ENCODE measurements around the gene CCDC18.

CCDC18 gene

DNA sequence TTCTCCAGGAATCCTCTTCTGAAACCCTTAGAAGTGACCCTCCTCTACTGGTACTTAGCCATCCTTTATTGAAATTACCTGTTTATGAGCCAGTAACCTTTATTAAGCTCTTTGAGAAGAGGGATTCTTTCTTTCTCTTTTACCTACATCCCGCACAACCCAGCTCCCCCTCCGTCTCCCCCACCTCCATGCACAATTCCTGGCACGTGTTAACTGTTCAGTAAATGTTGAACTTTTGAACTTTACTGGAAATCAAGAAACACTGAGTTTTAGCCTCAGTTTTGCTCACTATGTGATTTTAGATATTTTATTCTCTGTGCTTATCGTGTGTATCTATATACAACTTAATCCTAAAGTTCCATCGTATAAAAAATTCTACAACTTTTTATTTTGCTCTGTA lies 2.1 kb upstream of the CCDC18 start:
- Histone ChIP-seq H3K27ac (replicated peaks; ENCODE audit: low read length) (no peak overlapping the region), H3K79me1 (ENCODE audit: low read depth, low read length) (peaks cover 2% of the 10 kb centered on the region), H2BK120ac (ENCODE audit: low read depth, low read length) (no peak overlapping the region), H2BK12ac (ENCODE audit: low read length) (no peak overlapping the region), H3K18ac (ENCODE audit: low read length) (no peak overlapping the region), H3K4me1 (ENCODE audit: control insufficient read depth in 2 of 2, insufficient read depth in 1 of 2, low read depth in 1 of 2, low read length in 2 of 2) (peaks cover 1 to 3% of the 10 kb centered on the region in 2 donors), H3K23ac (ENCODE audit: low read depth, low read length, poor library complexity) (no peak overlapping the region), H4K91ac (ENCODE audit: low read depth, low read length, poor library complexity) (no peak overlapping the region), H3K9me3 (replicated peaks in 1 of 2; ENCODE audit: control insufficient read depth in 2 of 2, insufficient read depth in 1 of 2, low read depth in 1 of 2, low read length in 2 of 2) (peaks cover 0 to 4% of the 10 kb centered on the region in 2 donors), H2BK5ac (ENCODE audit: low read length) (no peak overlapping the region), H2AK5ac (ENCODE audit: low read depth, low read length) (no peak overlapping the region), H3K4ac (ENCODE audit: low read length) (no peak overlapping the region), H3K27me3 (ENCODE audit: control insufficient read depth in 3 of 3, insufficient read depth in 3 of 3, low read depth in 1 of 3, low read length in 3 of 3) (no peaks in the 10 kb centered on the region), H2AFZ (ENCODE audit: low read length) (no peak overlapping the region), H4K8ac (ENCODE audit: low read depth, low read length) (no peak overlapping the region), H3K14ac (ENCODE audit: low read length) (no peak overlapping the region), H3K9ac (ENCODE audit: low read depth, low read length, poor library complexity) (no peak overlapping the region), H3K4me2 (ENCODE audit: insufficient read depth, low read length, poor library complexity, severe bottlenecking) (no peak overlapping the region), H3K4me3 (ENCODE audit: low read length in 2 of 2) (peak overlapping the region in 1 of 2 donors; percentile 84), H2BK15ac (ENCODE audit: low read length) (no peak overlapping the region), H3K36me3 (replicated peaks in 1 of 2; ENCODE audit: control insufficient read depth in 2 of 2, insufficient read depth in 2 of 2, low read length in 2 of 2) (peaks cover 0 to 25% of the 10 kb centered on the region in 2 donors)
- DNase-seq (ENCODE audit: low spot score), result no peak
- WGBS, 2 donors (ENCODE audit: extremely low coverage in 2 of 2, insufficient read length in 2 of 2, insufficient replicate concordance in 1 of 2), result no CpG with 5 or more reads among the region's 5 CpGs

DNA sequence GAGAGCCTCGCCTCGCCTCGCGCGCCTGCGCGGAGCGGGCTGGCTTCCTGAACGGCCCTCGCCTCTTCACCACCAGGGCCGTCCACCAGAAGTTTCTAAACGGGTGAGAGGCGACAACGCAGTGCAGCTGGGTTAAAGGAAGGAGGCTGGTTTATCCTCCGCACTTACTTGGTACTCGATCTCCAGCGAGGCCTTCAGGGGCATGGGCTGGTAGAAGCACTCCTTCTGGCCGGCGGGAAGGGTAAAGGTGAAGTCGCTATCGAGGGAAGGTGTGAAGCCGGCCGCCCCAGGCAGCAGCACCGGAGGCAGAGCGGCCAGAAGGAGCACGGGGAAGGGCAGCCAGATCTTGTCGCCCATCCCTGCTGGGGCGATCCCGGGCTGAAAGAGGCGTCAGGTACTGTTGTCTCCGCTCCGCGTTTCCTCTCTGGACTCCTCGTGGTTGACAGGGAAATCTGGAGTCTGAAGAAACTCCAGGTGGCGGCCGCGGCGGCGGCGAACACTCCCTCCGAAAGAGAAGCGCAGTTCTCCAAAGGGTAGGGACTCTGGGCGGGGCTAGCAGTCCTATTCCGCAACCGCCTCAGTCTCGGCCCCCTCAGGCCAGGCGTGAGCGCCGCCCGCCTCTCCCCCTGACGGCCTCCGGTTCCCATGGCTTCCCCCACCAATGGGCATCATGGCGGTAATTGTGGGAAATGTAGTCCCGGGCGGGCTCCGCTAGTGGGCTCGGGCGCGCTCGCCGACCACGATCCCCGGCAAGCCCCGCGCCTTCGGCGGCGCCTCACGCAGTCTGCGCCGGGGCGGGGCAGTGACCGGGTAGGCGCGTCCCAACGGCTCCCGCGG lies 420 bp upstream of the CCDC18 start, which contains the start of gene TMED5:
Gene TMED5, minus strand, starts transcription at position 528 of the 837 bp plus-strand sequence. Its CDS starts 171 bp downstream, at position 357.
- peak within 1 kb of the TSS; percentile 6 for H4K91ac ChIP-seq (ENCODE audit: low read depth, low read length, poor library complexity)
- peak within 1 kb of the TSS; percentile 91 for H2BK5ac ChIP-seq (ENCODE audit: low read length)
- H2AK5ac ChIP-seq (ENCODE audit: low read depth, low read length), result no peak within 1 kb of the TSS
- H2BK15ac ChIP-seq (ENCODE audit: low read length), result peak within 1 kb of the TSS; percentile 2
- peak within 1 kb of the TSS; percentile 99 for H3K18ac ChIP-seq (ENCODE audit: low read length)
- H3K27ac ChIP-seq (replicated peaks; ENCODE audit: low read length), result peak within 1 kb of the TSS; percentile 93
- peak within 1 kb of the TSS; percentile 78 for H2BK12ac ChIP-seq (ENCODE audit: low read length)
- peak within 1 kb of the TSS; percentile 93 for H2AFZ ChIP-seq (ENCODE audit: low read length)
- peaks cover 0 to 28% of the 10 kb centered on the region in 2 donors for H3K36me3 ChIP-seq (replicated peaks in 1 of 2; ENCODE audit: control insufficient read depth in 2 of 2, insufficient read depth in 2 of 2, low read length in 2 of 2)
- H3K4ac ChIP-seq (ENCODE audit: low read length), result no peak within 1 kb of the TSS
- peak within 1 kb of the TSS; percentile 84 to 99 for H3K4me3 ChIP-seq (ENCODE audit: low read length in 2 of 2)
- H3K14ac ChIP-seq (ENCODE audit: low read length), result peak within 1 kb of the TSS; percentile 98
- peak within 1 kb of the TSS; percentile 46 for H3K23ac ChIP-seq (ENCODE audit: low read depth, low read length, poor library complexity)
- H3K79me1 ChIP-seq (ENCODE audit: low read depth, low read length), result peaks cover 2% of the 10 kb centered on the region
- no peak within 1 kb of the TSS for H2BK120ac ChIP-seq (ENCODE audit: low read depth, low read length)
- no peak within 1 kb of the TSS for H4K8ac ChIP-seq (ENCODE audit: low read depth, low read length)
- H3K27me3 ChIP-seq (ENCODE audit: control insufficient read depth in 3 of 3, insufficient read depth in 3 of 3, low read depth in 1 of 3, low read length in 3 of 3), result no peaks in the 10 kb centered on the region
- peak within 1 kb of the TSS; percentile 93 for H3K9ac ChIP-seq (ENCODE audit: low read depth, low read length, poor library complexity)
- WGBS, 2 donors (ENCODE audit: extremely low coverage in 2 of 2, insufficient read length in 2 of 2, insufficient replicate concordance in 1 of 2), result no CpG with 5 or more reads among the region's 78 CpGs
- peak; percentile 96 for DNase-seq (ENCODE audit: low spot score)
- H3K4me2 ChIP-seq (ENCODE audit: insufficient read depth, low read length, poor library complexity, severe bottlenecking), result peak within 1 kb of the TSS; percentile 77
- peaks cover 1 to 3% of the 10 kb centered on the region in 2 donors for H3K4me1 ChIP-seq (ENCODE audit: control insufficient read depth in 2 of 2, insufficient read depth in 1 of 2, low read depth in 1 of 2, low read length in 2 of 2)
- H3K9me3 ChIP-seq (replicated peaks in 1 of 2; ENCODE audit: control insufficient read depth in 2 of 2, insufficient read depth in 1 of 2, low read depth in 1 of 2, low read length in 2 of 2), result no peaks in the 10 kb centered on the region

DNA sequence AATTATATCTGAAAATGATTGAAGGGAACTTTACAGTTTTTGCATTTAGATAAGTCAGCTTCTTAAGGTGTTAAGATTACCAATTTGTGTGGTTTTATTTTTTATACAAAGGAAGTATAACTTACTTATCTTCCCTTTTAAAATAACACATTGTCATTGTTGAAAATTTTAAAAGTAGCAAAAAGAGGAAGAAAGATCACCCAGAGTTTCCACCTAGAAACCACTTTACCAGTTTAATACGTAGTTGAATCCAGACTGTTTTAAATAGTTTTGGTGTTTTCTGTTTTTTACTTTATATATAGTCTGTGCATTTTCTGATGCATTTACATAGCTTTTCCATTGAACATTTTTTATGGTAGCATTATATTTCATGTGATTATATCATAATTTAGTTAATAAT lies 6.1 kb downstream of the CCDC18 start:
- Histone ChIP-seq H3K4me3 (ENCODE audit: low read length in 2 of 2) (no peak overlapping the region), H3K27me3 (ENCODE audit: control insufficient read depth in 3 of 3, insufficient read depth in 3 of 3, low read depth in 1 of 3, low read length in 3 of 3) (no peaks in the 10 kb centered on the region), H2BK5ac (ENCODE audit: low read length) (no peak overlapping the region), H3K14ac (ENCODE audit: low read length) (no peak overlapping the region), H2AK5ac (ENCODE audit: low read depth, low read length) (no peak overlapping the region), H3K9me3 (replicated peaks in 1 of 2; ENCODE audit: control insufficient read depth in 2 of 2, insufficient read depth in 1 of 2, low read depth in 1 of 2, low read length in 2 of 2) (no peaks in the 10 kb centered on the region), H3K18ac (ENCODE audit: low read length) (no peak overlapping the region), H2BK12ac (ENCODE audit: low read length) (no peak overlapping the region), H3K36me3 (replicated peaks in 1 of 2; ENCODE audit: control insufficient read depth in 2 of 2, insufficient read depth in 2 of 2, low read length in 2 of 2) (peaks cover 0 to 61% of the 10 kb centered on the region in 2 donors), H4K91ac (ENCODE audit: low read depth, low read length, poor library complexity) (no peak overlapping the region), H2BK15ac (ENCODE audit: low read length) (no peak overlapping the region), H2BK120ac (ENCODE audit: low read depth, low read length) (no peak overlapping the region), H4K8ac (ENCODE audit: low read depth, low read length) (no peak overlapping the region), H3K79me1 (ENCODE audit: low read depth, low read length) (no peaks in the 10 kb centered on the region), H2AFZ (ENCODE audit: low read length) (no peak overlapping the region), H3K4me1 (ENCODE audit: control insufficient read depth in 2 of 2, insufficient read depth in 1 of 2, low read depth in 1 of 2, low read length in 2 of 2) (no peaks in the 10 kb centered on the region), H3K23ac (ENCODE audit: low read depth, low read length, poor library complexity) (no peak overlapping the region), H3K9ac (ENCODE audit: low read depth, low read length, poor library complexity) (no peak overlapping the region), H3K4me2 (ENCODE audit: insufficient read depth, low read length, poor library complexity, severe bottlenecking) (no peak overlapping the region), H3K27ac (replicated peaks; ENCODE audit: low read length) (no peak overlapping the region), H3K4ac (ENCODE audit: low read length) (no peak overlapping the region)
- DNase-seq (ENCODE audit: low spot score), result no peak
- WGBS, 2 donors (ENCODE audit: extremely low coverage in 2 of 2, insufficient read length in 2 of 2, insufficient replicate concordance in 1 of 2), result no CpG with 5 or more reads among the region's 1 CpG

DNA sequence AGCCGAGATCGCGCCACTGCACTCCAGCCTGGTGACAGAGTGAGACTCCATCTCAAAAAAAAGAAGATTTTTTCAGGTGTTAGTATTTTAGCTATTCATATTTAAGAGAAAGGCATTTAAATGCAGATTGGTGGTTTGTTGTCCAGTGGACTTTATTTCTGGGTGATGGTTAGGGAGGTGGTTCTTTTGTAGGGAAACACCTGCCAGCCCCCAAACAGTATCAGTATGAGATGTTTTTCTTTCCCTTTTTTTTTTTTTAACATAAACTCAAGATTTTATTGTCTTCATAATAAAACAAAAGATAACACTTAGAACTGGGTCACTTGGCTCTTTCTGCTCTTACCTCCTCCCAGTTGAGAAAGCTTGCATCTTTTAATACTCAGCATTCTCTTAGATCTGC lies 9.9 kb downstream of the CCDC18 start:
- H2BK5ac ChIP-seq (ENCODE audit: low read length), result no peak overlapping the region
- no peak for DNase-seq (ENCODE audit: low spot score)
- WGBS, 2 donors (ENCODE audit: extremely low coverage in 2 of 2, insufficient read length in 2 of 2, insufficient replicate concordance in 1 of 2), result no CpG with 5 or more reads among the region's 3 CpGs
- no peak overlapping the region for H4K8ac ChIP-seq (ENCODE audit: low read depth, low read length)
- H3K23ac ChIP-seq (ENCODE audit: low read depth, low read length, poor library complexity), result no peak overlapping the region
- H2BK120ac ChIP-seq (ENCODE audit: low read depth, low read length), result no peak overlapping the region
- H3K4me3 ChIP-seq (ENCODE audit: low read length in 2 of 2), result no peak overlapping the region
- H3K9ac ChIP-seq (ENCODE audit: low read depth, low read length, poor library complexity), result no peak overlapping the region
- no peak overlapping the region for H3K4me2 ChIP-seq (ENCODE audit: insufficient read depth, low read length, poor library complexity, severe bottlenecking)
- H2AFZ ChIP-seq (ENCODE audit: low read length), result no peak overlapping the region
- H3K79me1 ChIP-seq (ENCODE audit: low read depth, low read length), result no peaks in the 10 kb centered on the region
- H2BK12ac ChIP-seq (ENCODE audit: low read length), result no peak overlapping the region
- no peak overlapping the region for H3K18ac ChIP-seq (ENCODE audit: low read length)
- H3K4ac ChIP-seq (ENCODE audit: low read length), result no peak overlapping the region
- no peak overlapping the region for H2BK15ac ChIP-seq (ENCODE audit: low read length)
- H3K14ac ChIP-seq (ENCODE audit: low read length), result no peak overlapping the region
- no peak overlapping the region for H2AK5ac ChIP-seq (ENCODE audit: low read depth, low read length)
- no peak overlapping the region for H4K91ac ChIP-seq (ENCODE audit: low read depth, low read length, poor library complexity)
- H3K9me3 ChIP-seq (replicated peaks in 1 of 2; ENCODE audit: control insufficient read depth in 2 of 2, insufficient read depth in 1 of 2, low read depth in 1 of 2, low read length in 2 of 2), result no peaks in the 10 kb centered on the region
- H3K4me1 ChIP-seq (ENCODE audit: control insufficient read depth in 2 of 2, insufficient read depth in 1 of 2, low read depth in 1 of 2, low read length in 2 of 2), result no peaks in the 10 kb centered on the region
- H3K36me3 ChIP-seq (replicated peaks in 1 of 2; ENCODE audit: control insufficient read depth in 2 of 2, insufficient read depth in 2 of 2, low read length in 2 of 2), result peaks cover 0 to 89% of the 10 kb centered on the region in 2 donors
- no peaks in the 10 kb centered on the region for H3K27me3 ChIP-seq (ENCODE audit: control insufficient read depth in 3 of 3, insufficient read depth in 3 of 3, low read depth in 1 of 3, low read length in 3 of 3)
- no peak overlapping the region for H3K27ac ChIP-seq (replicated peaks; ENCODE audit: low read length)
